Gastrocnemius medialis (tissue), 4 donors: Measurements from ENCODE around the gene MED14.

Experiments used
- CTCF ChIP-seq, 5 experiments: fragments of 450-650 bp in 3 of 5; fragments of 200-600 bp in 2 of 5; sonication (generic) in 2 of 5; IDR thresholded peaks in 4 of 5; conservative IDR thresholded peaks in 1 of 5; 1 replicate in 4 of 5; 2 replicates in 1 of 5; pipeline ENCODE4 v1.5.1; 2016 to 2019; ENCODE audit warnings: antibody characterized with exemption in 5 of 5, mild to moderate bottlenecking in 3 of 5, moderate library complexity in 3 of 5
- POLR2A ChIP-seq, 2 donors: fragments of 450-650 bp; IDR thresholded peaks; one replicate each; pipeline ENCODE4 v1.6.1; 2017; ENCODE audit warnings: antibody characterized with exemption in 2 of 2, mild to moderate bottlenecking in 2 of 2, moderate library complexity in 2 of 2

- TF ChIP-seq POLR2A (IDR thresholded peaks at IDR 0.05) (no peak), CTCF (IDR thresholded peaks at IDR 0.05 in 4 of 5, conservative IDR thresholded peaks at IDR 0.05 in 1 of 5) (no peak)
These were observed 13.7 kb downstream of the MED14 start for GRCh38 chrX:40721489-40722106.
